ENCODE data around the gene CD300A. TPM values are rescaled to one million over a fixed set of nuclear protein-coding genes. Genes with fewer than 3 reads are reported as not detected.

Gene CD300A
- total RNA-seq, 1 donor, result not detected

- TF ChIP-seq CTCF (IDR thresholded peaks at IDR 0.05; ENCODE audit: insufficient read depth, low read length), result no peak
- no peak overlapping the region for H3K4me3 ChIP-seq (ENCODE audit: low read depth, low read length)
These were observed 65.7 kb downstream of the CD300A start for GRCh38 chr17:74532115-74532514.

More at GRCh38 chr17:74532115-74532514, 65.7 kb downstream of the CD300A start:
- no peak for DNase-seq (ENCODE audit: low read depth)

Small RNAs within 50 kb of the gene (small RNA-seq; reads per million reads assigned to genes)
- not detected for gene RNA5SP448

Other genes starting within 250 kb of the CD300A start
- gene DNAI2, start 192.4 kb upstream of the CD300A start, total RNA-seq (ENCODE audit: low replicate concordance), result not detected in 2 replicates
- gene KIF19, start 140.4 kb upstream of the CD300A start, total RNA-seq (ENCODE audit: low replicate concordance), result not detected in 2 replicates
- not detected in 2 replicates for gene BTBD17, start 104.8 kb upstream of the CD300A start, total RNA-seq (ENCODE audit: low replicate concordance)
- gene GPR142, start 99.1 kb upstream of the CD300A start, total RNA-seq (ENCODE audit: low replicate concordance), result not detected in 2 replicates
- gene GPRC5C, start 34.5 kb upstream of the CD300A start, total RNA-seq (ENCODE audit: low replicate concordance), result 0.99 and 24.4 TPM in 2 replicates
- gene CD300LB, start 64.8 kb downstream of the CD300A start, total RNA-seq (ENCODE audit: low replicate concordance), result not detected in 2 replicates
- gene CD300C, start 79.5 kb downstream of the CD300A start, total RNA-seq (ENCODE audit: low replicate concordance), result not detected in 2 replicates
- not detected in 2 replicates for gene CD300H, start 100.9 kb downstream of the CD300A start, total RNA-seq (ENCODE audit: low replicate concordance)
- gene CD300LD, start 125.6 kb downstream of the CD300A start, total RNA-seq (ENCODE audit: low replicate concordance), result not detected in 2 replicates
- not detected in 2 replicates for gene CD300E, start 157.1 kb downstream of the CD300A start, total RNA-seq (ENCODE audit: low replicate concordance)
- gene CD300LF, start 246.3 kb downstream of the CD300A start, total RNA-seq (ENCODE audit: low replicate concordance), result not detected in 2 replicates